Astrocyte (in vitro differentiated cells and primary cell): ENCODE measurements around the gene DNAH9.

Experiments used
- EZH2 ChIP-seq: IDR thresholded peaks from 2 replicates; pipeline ENCODE4 v1.6.1; 2012; ENCODE audit warnings: mild to moderate bottlenecking, low read length, inconsistent platforms; ENCODE audit not compliant: insufficient read depth
- TF ChIP-seq, protein P1 (sequence below): IDR thresholded peaks from 2 replicates; pipeline ENCODE4 v1.5.1; 2011; ENCODE audit warnings: low read depth, mild to moderate bottlenecking, inconsistent platforms, low read length, moderate library complexity; ENCODE audit not compliant: insufficient read depth

DNA sequence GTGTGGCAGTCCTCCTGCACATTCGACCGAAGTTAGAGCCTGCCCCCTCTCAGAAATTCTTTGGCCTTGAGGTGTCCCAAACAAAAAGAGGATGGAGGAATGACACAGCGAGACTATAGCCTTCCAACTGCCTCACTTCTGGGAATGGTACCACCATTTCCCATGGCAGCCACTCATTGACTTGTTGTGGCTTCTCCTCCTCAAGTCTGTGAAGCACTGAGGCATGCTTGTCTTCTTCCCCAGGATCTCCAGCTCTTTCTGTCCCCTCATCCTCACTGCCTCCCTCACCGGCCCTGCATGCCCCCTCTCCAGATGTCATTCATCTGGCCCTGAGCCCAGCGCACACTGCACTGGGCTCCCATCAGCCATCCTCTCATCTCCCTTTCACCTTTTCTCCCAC is 43.7 kb upstream of the DNAH9 start:
- TF ChIP-seq, protein P1, sequence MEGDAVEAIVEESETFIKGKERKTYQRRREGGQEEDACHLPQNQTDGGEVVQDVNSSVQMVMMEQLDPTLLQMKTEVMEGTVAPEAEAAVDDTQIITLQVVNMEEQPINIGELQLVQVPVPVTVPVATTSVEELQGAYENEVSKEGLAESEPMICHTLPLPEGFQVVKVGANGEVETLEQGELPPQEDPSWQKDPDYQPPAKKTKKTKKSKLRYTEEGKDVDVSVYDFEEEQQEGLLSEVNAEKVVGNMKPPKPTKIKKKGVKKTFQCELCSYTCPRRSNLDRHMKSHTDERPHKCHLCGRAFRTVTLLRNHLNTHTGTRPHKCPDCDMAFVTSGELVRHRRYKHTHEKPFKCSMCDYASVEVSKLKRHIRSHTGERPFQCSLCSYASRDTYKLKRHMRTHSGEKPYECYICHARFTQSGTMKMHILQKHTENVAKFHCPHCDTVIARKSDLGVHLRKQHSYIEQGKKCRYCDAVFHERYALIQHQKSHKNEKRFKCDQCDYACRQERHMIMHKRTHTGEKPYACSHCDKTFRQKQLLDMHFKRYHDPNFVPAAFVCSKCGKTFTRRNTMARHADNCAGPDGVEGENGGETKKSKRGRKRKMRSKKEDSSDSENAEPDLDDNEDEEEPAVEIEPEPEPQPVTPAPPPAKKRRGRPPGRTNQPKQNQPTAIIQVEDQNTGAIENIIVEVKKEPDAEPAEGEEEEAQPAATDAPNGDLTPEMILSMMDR = no peak
- no peak for TF ChIP-seq EZH2
